ENCODE results near the gene CHADL.

Gene CHADL

DNA sequence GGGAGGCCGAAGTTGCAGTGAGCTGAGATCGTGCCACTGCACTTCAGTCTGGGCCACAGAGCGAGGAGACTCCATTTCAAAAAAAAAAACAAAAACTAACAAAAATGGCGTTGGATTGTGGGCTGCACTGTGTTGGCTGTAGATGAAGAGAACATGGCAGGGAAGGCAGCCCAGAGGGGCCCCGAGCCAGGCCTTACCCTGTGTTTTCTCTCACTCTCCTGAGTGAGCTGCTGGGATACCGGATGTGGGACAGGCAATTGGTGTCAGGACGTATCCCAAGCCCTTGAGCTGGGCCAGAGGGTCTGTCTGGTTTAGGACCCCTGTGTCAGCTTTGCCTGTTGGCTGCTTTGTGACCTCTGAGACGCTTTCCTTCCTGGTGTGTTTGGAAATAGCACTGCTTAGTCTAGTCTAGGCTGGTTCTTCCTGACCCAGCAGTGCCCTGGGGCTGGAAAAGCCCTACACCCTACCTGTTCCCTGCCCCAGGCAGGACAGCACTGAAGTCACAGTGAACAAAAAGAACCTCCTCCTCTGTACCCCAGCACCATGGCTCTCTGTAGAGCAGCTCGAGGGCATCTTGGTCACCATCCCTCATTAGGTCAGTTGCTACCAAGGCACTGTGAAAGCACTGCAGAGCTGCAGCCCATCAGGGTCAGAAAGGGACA lies 17.8 kb downstream of the CHADL start:
- no peak for ATAC-seq
- TF ChIP-seq ZNF8 (CRISPR knock-in tag; IDR thresholded peaks at IDR 0.05) (no peak), RARB (CRISPR knock-in tag; IDR thresholded peaks at IDR 0.05) (no peak), CSDC2 (CRISPR knock-in tag; IDR thresholded peaks at IDR 0.05) (no peak), SNAI2 (CRISPR knock-in tag; IDR thresholded peaks at IDR 0.05) (no peak), PPARA (CRISPR knock-in tag; IDR thresholded peaks at IDR 0.05; ENCODE audit: borderline replicate concordance) (no peak), OSR1 (CRISPR knock-in tag; IDR thresholded peaks at IDR 0.05) (no peak), ZFP30 (CRISPR knock-in tag; IDR thresholded peaks at IDR 0.05) (no peak), GLIS3 (CRISPR knock-in tag; IDR thresholded peaks at IDR 0.05) (no peak), BACH2 (CRISPR knock-in tag; IDR thresholded peaks at IDR 0.05; ENCODE audit: borderline replicate concordance) (no peak), TCF4 (CRISPR knock-in tag; IDR thresholded peaks at IDR 0.05; ENCODE audit: borderline replicate concordance) (no peak), ZNF565 (CRISPR knock-in tag; conservative IDR thresholded peaks at IDR 0.05; ENCODE audit: low read depth) (no peak), ESRRG (CRISPR knock-in tag; IDR thresholded peaks at IDR 0.05) (no peak), ISL1 (CRISPR knock-in tag; IDR thresholded peaks at IDR 0.05) (no peak)
- TF ChIP-seq, protein P1, sequence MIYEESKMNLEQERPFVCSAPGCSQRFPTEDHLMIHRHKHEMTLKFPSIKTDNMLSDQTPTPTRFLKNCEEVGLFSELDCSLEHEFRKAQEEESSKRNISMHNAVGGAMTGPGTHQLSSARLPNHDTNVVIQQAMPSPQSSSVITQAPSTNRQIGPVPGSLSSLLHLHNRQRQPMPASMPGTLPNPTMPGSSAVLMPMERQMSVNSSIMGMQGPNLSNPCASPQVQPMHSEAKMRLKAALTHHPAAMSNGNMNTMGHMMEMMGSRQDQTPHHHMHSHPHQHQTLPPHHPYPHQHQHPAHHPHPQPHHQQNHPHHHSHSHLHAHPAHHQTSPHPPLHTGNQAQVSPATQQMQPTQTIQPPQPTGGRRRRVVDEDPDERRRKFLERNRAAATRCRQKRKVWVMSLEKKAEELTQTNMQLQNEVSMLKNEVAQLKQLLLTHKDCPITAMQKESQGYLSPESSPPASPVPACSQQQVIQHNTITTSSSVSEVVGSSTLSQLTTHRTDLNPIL (CRISPR knock-in tag; IDR thresholded peaks at IDR 0.05; ENCODE audit: low read depth): no peak
- TF ChIP-seq, protein P2, sequence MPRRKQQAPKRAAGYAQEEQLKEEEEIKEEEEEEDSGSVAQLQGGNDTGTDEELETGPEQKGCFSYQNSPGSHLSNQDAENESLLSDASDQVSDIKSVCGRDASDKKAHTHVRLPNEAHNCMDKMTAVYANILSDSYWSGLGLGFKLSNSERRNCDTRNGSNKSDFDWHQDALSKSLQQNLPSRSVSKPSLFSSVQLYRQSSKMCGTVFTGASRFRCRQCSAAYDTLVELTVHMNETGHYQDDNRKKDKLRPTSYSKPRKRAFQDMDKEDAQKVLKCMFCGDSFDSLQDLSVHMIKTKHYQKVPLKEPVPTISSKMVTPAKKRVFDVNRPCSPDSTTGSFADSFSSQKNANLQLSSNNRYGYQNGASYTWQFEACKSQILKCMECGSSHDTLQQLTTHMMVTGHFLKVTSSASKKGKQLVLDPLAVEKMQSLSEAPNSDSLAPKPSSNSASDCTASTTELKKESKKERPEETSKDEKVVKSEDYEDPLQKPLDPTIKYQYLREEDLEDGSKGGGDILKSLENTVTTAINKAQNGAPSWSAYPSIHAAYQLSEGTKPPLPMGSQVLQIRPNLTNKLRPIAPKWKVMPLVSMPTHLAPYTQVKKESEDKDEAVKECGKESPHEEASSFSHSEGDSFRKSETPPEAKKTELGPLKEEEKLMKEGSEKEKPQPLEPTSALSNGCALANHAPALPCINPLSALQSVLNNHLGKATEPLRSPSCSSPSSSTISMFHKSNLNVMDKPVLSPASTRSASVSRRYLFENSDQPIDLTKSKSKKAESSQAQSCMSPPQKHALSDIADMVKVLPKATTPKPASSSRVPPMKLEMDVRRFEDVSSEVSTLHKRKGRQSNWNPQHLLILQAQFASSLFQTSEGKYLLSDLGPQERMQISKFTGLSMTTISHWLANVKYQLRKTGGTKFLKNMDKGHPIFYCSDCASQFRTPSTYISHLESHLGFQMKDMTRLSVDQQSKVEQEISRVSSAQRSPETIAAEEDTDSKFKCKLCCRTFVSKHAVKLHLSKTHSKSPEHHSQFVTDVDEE (CRISPR knock-in tag; IDR thresholded peaks at IDR 0.05): no peak
- TF ChIP-seq, protein P3, sequence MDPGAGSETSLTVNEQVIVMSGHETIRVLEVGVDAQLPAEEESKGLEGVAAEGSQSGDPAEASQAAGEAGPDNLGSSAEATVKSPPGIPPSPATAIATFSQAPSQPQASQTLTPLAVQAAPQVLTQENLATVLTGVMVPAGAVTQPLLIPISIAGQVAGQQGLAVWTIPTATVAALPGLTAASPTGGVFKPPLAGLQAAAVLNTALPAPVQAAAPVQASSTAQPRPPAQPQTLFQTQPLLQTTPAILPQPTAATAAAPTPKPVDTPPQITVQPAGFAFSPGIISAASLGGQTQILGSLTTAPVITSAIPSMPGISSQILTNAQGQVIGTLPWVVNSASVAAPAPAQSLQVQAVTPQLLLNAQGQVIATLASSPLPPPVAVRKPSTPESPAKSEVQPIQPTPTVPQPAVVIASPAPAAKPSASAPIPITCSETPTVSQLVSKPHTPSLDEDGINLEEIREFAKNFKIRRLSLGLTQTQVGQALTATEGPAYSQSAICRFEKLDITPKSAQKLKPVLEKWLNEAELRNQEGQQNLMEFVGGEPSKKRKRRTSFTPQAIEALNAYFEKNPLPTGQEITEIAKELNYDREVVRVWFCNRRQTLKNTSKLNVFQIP (CRISPR knock-in tag; IDR thresholded peaks at IDR 0.05; ENCODE audit: borderline replicate concordance, low read depth): no peak
- TF ChIP-seq, protein P4, sequence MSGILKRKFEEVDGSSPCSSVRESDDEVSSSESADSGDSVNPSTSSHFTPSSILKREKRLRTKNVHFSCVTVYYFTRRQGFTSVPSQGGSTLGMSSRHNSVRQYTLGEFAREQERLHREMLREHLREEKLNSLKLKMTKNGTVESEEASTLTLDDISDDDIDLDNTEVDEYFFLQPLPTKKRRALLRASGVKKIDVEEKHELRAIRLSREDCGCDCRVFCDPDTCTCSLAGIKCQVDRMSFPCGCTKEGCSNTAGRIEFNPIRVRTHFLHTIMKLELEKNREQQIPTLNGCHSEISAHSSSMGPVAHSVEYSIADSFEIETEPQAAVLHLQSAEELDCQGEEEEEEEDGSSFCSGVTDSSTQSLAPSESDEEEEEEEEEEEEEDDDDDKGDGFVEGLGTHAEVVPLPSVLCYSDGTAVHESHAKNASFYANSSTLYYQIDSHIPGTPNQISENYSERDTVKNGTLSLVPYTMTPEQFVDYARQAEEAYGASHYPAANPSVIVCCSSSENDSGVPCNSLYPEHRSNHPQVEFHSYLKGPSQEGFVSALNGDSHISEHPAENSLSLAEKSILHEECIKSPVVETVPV (CRISPR knock-in tag; IDR thresholded peaks at IDR 0.05): no peak

DNA sequence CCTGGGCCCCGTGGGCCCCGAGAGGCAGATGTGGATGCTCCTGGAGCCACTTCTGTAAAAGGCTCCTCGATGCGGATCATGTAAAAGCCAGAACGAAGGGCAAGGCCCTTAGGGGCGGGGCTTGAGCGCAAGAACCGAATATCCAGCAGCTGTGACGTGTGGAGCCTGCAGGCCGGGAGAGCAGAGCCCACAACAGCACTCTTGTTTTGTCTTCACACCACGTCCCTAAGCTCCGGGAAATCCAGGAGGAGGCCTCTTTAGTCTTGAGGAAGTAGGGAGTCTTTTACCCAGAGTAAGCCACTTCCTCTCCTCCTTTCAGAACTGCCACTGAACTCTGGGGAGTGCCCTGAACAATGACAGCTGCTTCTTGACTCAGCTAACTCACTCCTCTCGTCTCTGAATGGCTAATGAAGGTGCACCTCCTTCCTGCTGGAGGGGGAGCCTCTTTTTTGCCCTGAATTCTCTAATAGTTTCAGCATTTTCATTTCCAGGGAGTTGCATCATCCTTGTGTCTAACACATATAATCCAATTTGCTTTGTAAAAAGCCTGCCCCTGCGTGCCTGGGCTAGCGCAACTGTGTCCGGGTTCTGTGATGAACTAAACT lies 23.1 kb downstream of the CHADL start:
- no peak for ATAC-seq
- TF ChIP-seq ZNF70 (CRISPR knock-in tag; IDR thresholded peaks at IDR 0.05) (no peak), ISL1 (CRISPR knock-in tag; IDR thresholded peaks at IDR 0.05) (no peak), ZFP3 (CRISPR knock-in tag; IDR thresholded peaks at IDR 0.05) (no peak), ESRRG (CRISPR knock-in tag; IDR thresholded peaks at IDR 0.05) (no peak), TOX (CRISPR knock-in tag; IDR thresholded peaks at IDR 0.05; ENCODE audit: borderline replicate concordance) (no peak), ZFP30 (CRISPR knock-in tag; IDR thresholded peaks at IDR 0.05) (no peak), RARB (CRISPR knock-in tag; IDR thresholded peaks at IDR 0.05) (no peak), ZNF565 (CRISPR knock-in tag; conservative IDR thresholded peaks at IDR 0.05; ENCODE audit: low read depth) (no peak), CSDC2 (CRISPR knock-in tag; IDR thresholded peaks at IDR 0.05) (no peak), TCF4 (CRISPR knock-in tag; IDR thresholded peaks at IDR 0.05; ENCODE audit: borderline replicate concordance) (no peak), OSR1 (CRISPR knock-in tag; IDR thresholded peaks at IDR 0.05) (no peak), ZNF8 (CRISPR knock-in tag; IDR thresholded peaks at IDR 0.05) (no peak), PPARA (CRISPR knock-in tag; IDR thresholded peaks at IDR 0.05; ENCODE audit: borderline replicate concordance) (no peak), GLIS3 (CRISPR knock-in tag; IDR thresholded peaks at IDR 0.05) (no peak)
- TF ChIP-seq, protein P2 (CRISPR knock-in tag; IDR thresholded peaks at IDR 0.05): no peak
- TF ChIP-seq, protein P5, sequence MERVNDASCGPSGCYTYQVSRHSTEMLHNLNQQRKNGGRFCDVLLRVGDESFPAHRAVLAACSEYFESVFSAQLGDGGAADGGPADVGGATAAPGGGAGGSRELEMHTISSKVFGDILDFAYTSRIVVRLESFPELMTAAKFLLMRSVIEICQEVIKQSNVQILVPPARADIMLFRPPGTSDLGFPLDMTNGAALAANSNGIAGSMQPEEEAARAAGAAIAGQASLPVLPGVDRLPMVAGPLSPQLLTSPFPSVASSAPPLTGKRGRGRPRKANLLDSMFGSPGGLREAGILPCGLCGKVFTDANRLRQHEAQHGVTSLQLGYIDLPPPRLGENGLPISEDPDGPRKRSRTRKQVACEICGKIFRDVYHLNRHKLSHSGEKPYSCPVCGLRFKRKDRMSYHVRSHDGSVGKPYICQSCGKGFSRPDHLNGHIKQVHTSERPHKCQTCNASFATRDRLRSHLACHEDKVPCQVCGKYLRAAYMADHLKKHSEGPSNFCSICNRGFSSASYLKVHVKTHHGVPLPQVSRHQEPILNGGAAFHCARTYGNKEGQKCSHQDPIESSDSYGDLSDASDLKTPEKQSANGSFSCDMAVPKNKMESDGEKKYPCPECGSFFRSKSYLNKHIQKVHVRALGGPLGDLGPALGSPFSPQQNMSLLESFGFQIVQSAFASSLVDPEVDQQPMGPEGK (CRISPR knock-in tag; IDR thresholded peaks at IDR 0.05; ENCODE audit: borderline replicate concordance): no peak
- TF ChIP-seq, protein P3 (CRISPR knock-in tag; IDR thresholded peaks at IDR 0.05; ENCODE audit: borderline replicate concordance, low read depth): no peak
- TF ChIP-seq, protein P4 (CRISPR knock-in tag; IDR thresholded peaks at IDR 0.05): no peak
